ES-I3 (cell line): ENCODE measurements around the gene RNF115.
"Not testable (repeated sequence)": the region's sequence is repeated elsewhere in the genome, so short reads cannot be mapped to it uniquely, and the experiment has no call there.

Experiments used
- H3K36me3 ChIP-seq: 2 replicates; pipeline ENCODE4 v1.6.1; 2013; ENCODE audit warnings: mild to moderate bottlenecking, low read length, control low read depth, moderate library complexity; ENCODE audit not compliant: insufficient read depth
- H3K4me1 ChIP-seq: 2 replicates; pipeline ENCODE4 v1.6.1; 2013; ENCODE audit warnings: mild to moderate bottlenecking, control low read depth, low read length; ENCODE audit not compliant: insufficient read depth
- H3K9ac ChIP-seq: 2 replicates; pipeline ENCODE4 v1.6.1; 2013; ENCODE audit warnings: low read depth, mild to moderate bottlenecking, low read length, moderate library complexity
- H3K9me3 ChIP-seq: 2 replicates; pipeline ENCODE4 v1.6.1; 2013; ENCODE audit warnings: mild to moderate bottlenecking, low read length, moderate library complexity; ENCODE audit not compliant: control insufficient read depth, insufficient read depth

RNF115 gene

GRCh38 chr1:145846201-145846612, 22.3 kb upstream of the RNF115 start:
- no peaks in the 10 kb centered on the region for H3K4me1 ChIP-seq
- H3K36me3 ChIP-seq = no peaks in the 10 kb centered on the region
- H3K9ac ChIP-seq = peak overlapping the region; percentile 57
- no peaks in the 10 kb centered on the region for H3K9me3 ChIP-seq

GRCh38 chr1:145845514-145846161, 21.7 kb upstream of the RNF115 start, which contains the start of gene NUDT17:
Gene NUDT17 (plus strand): TSS chr1:145845630. CDS start chr1:145845641, 11 bp downstream.
- H3K36me3 ChIP-seq = peaks cover 3% of the 10 kb centered on the region; the same call in 1 of the 2 replicates
- H3K9ac ChIP-seq = peak within 1 kb of the TSS; percentile 57
- H3K9me3 ChIP-seq = no peaks in the 10 kb centered on the region
- no peaks in the 10 kb centered on the region for H3K4me1 ChIP-seq

- H3K4me1 ChIP-seq = no peaks in the 10 kb centered on the region
- H3K9ac ChIP-seq = peak overlapping the region; percentile 57; the same call in 1 of the 2 replicates
- H3K36me3 ChIP-seq = peaks cover 3% of the 10 kb centered on the region; the same call in 1 of the 2 replicates
Observed at GRCh38 chr1:145845144-145845513, 21.2 kb upstream of the RNF115 start.

GRCh38 chr1:145843031-145843430, 19.1 kb upstream of the RNF115 start:
- Histone ChIP-seq H3K4me1 (no peaks in the 10 kb centered on the region), H3K36me3 (peaks cover 6% of the 10 kb centered on the region; the same call in 1 of the 2 replicates), H3K9me3 (no peaks in the 10 kb centered on the region), H3K9ac (no peak overlapping the region)

More at GRCh38 chr1:145845144-145845513, 21.2 kb upstream of the RNF115 start:
- no peaks in the 10 kb centered on the region for H3K9me3 ChIP-seq

GRCh38 chr1:145837656-145838055, 13.8 kb upstream of the RNF115 start:
- Histone ChIP-seq H3K9me3 (no peaks in the 10 kb centered on the region), H3K4me1 (no peaks in the 10 kb centered on the region), H3K9ac (no peak overlapping the region), H3K36me3 (peaks cover 23% of the 10 kb centered on the region)

GRCh38 chr1:145830810-145831209, 6.9 kb upstream of the RNF115 start:
- not testable (repeated sequence) for H3K4me1 ChIP-seq, H3K9ac ChIP-seq, H3K9me3 ChIP-seq
- H3K36me3 ChIP-seq = peaks cover 27% of the 10 kb centered on the region

- H3K36me3 ChIP-seq = peaks cover 25% of the 10 kb centered on the region
Observed at GRCh38 chr1:145828367-145829026, 4.6 kb upstream of the RNF115 start.

GRCh38 chr1:145827966-145828365, 4.1 kb upstream of the RNF115 start:
- H3K4me1 ChIP-seq = no peaks in the 10 kb centered on the region
- H3K9me3 ChIP-seq = no peaks in the 10 kb centered on the region
- H3K9ac ChIP-seq = no peak overlapping the region
- peaks cover 22% of the 10 kb centered on the region; the same call in 1 of the 2 replicates for H3K36me3 ChIP-seq

More at GRCh38 chr1:145828367-145829026, 4.6 kb upstream of the RNF115 start:
- H3K9me3 ChIP-seq = no peaks in the 10 kb centered on the region
- no peak overlapping the region for H3K9ac ChIP-seq
- no peaks in the 10 kb centered on the region for H3K4me1 ChIP-seq

GRCh38 chr1:145826030-145826429, 2.1 kb upstream of the RNF115 start:
- peaks cover 22% of the 10 kb centered on the region; the same call in 1 of the 2 replicates for H3K36me3 ChIP-seq
- H3K9ac ChIP-seq = no peak overlapping the region
- H3K4me1 ChIP-seq = no peaks in the 10 kb centered on the region
- H3K9me3 ChIP-seq = no peaks in the 10 kb centered on the region

GRCh38 chr1:145824499-145824842, 576 bp upstream of the RNF115 start:
- Histone ChIP-seq H3K9me3 (no peaks in the 10 kb centered on the region), H3K9ac (peak overlapping the region; percentile 87), H3K4me1 (no peaks in the 10 kb centered on the region), H3K36me3 (peaks cover 21% of the 10 kb centered on the region; the same call in 1 of the 2 replicates)

- H3K4me1 ChIP-seq, H3K36me3 ChIP-seq, H3K9me3 ChIP-seq, H3K9ac ChIP-seq: not testable (repeated sequence)
Observed at GRCh38 chr1:145822779-145823331, 1.0 kb downstream of the RNF115 start.

- not testable (repeated sequence) for H3K36me3 ChIP-seq, H3K9me3 ChIP-seq, H3K4me1 ChIP-seq, H3K9ac ChIP-seq
Observed at GRCh38 chr1:145818095-145818494, 5.8 kb downstream of the RNF115 start.

- H3K9me3 ChIP-seq, H3K4me1 ChIP-seq, H3K36me3 ChIP-seq, H3K9ac ChIP-seq: not testable (repeated sequence)
Observed at GRCh38 chr1:145812977-145813810, 10.7 kb downstream of the RNF115 start.

- Histone ChIP-seq H3K9ac (no peak overlapping the region), H3K9me3 (no peaks in the 10 kb centered on the region), H3K4me1 (no peaks in the 10 kb centered on the region; the same call in 1 of the 2 replicates), H3K36me3 (no peaks in the 10 kb centered on the region)
Observed at GRCh38 chr1:145806844-145807243, 17.1 kb downstream of the RNF115 start.
